Measurements from ENCODE around the gene KRTAP9-2.
"Not testable (repeated sequence)": the region's sequence is repeated elsewhere in the genome, so short reads cannot be mapped to it uniquely, and the experiment has no call there.

Gene KRTAP9-2

GRCh38 chr17:41237116-41237515, 10.7 kb downstream of the KRTAP9-2 start:
- DNase-seq: not testable (repeated sequence)

- DNase-seq: not testable (repeated sequence)
These were observed 11.5 kb downstream of the KRTAP9-2 start, which contains the start of gene KRTAP9-8 for GRCh38 chr17:41237949-41238437. TSS of gene KRTAP9-8 (plus strand) at chr17:41237999. CDS start at chr17:41238052, 53 bp downstream.

- DNase-seq: not testable (repeated sequence)
These were observed 20.7 kb downstream of the KRTAP9-2 start for GRCh38 chr17:41246995-41247787.

- DNase-seq: not testable (repeated sequence)
These were observed 23.3 kb downstream of the KRTAP9-2 start, which contains the start of gene KRTAP9-4 for GRCh38 chr17:41249637-41250240. TSS of gene KRTAP9-4 (plus strand) at chr17:41249687. CDS start at chr17:41249721, 34 bp downstream.

- DNase-seq: no peak
These were observed 24.8 kb downstream of the KRTAP9-2 start for GRCh38 chr17:41251261-41251660.

- no peak for DNase-seq
These were observed 28.4 kb downstream of the KRTAP9-2 start for GRCh38 chr17:41254861-41255260.

- not testable (repeated sequence) for DNase-seq
These were observed 29.2 kb downstream of the KRTAP9-2 start, which contains the start of gene KRTAP9-9 for GRCh38 chr17:41255381-41256290. TSS of gene KRTAP9-9 (plus strand) at chr17:41255384.

GRCh38 chr17:41256291-41256685, 29.8 kb downstream of the KRTAP9-2 start:
- no peak for DNase-seq

- DNase-seq: no peak
These were observed 32.0 kb downstream of the KRTAP9-2 start for GRCh38 chr17:41258406-41258805.

- no peak for DNase-seq
These were observed 36.8 kb downstream of the KRTAP9-2 start for GRCh38 chr17:41263212-41263611.

GRCh38 chr17:41264599-41264998, 38.2 kb downstream of the KRTAP9-2 start:
- no peak for DNase-seq

GRCh38 chr17:41265078-41265477, 38.6 kb downstream of the KRTAP9-2 start, which contains the start of gene KRTAP9-6:
TSS of gene KRTAP9-6 (plus strand) at chr17:41265378. CDS start at chr17:41265378, 0 bp downstream.
- no peak for DNase-seq

GRCh38 chr17:41267711-41268110, 41.3 kb downstream of the KRTAP9-2 start:
- no peak for DNase-seq

- DNase-seq: not testable (repeated sequence)
These were observed 44.9 kb downstream of the KRTAP9-2 start for GRCh38 chr17:41271323-41271722.

GRCh38 chr17:41271858-41272257, 45.4 kb downstream of the KRTAP9-2 start:
- no peak for DNase-seq

- DNase-seq: not testable (repeated sequence)
These were observed 49.3 kb downstream of the KRTAP9-2 start, which contains the start of gene KRTAP9-7 for GRCh38 chr17:41275648-41276190. TSS of gene KRTAP9-7 (plus strand) at chr17:41275698. CDS start at chr17:41275698, 0 bp downstream.
